Neural crest cell (in vitro differentiated cells): Measurements from ENCODE around the gene HTR4. TPM values are rescaled to one million over a fixed set of nuclear protein-coding genes. Genes with fewer than 3 reads are reported as not detected.
A peak's percentile ranks its signal among the peaks of the same experiment; 100 is the strongest.

Experiments
- DNase-seq: peaks from one replicate; pipeline ENCODE4 v3.0.0; 2021; ENCODE audit warnings: low read depth, mixed read lengths, low spot score
- H3K27ac Mint-ChIP-seq: one replicate; pipeline ENCODE4 v1.8.0; 2021; ENCODE audit warnings: mild to moderate bottlenecking, mixed read lengths; ENCODE audit not compliant: unreplicated experiment
- H3K27me3 Mint-ChIP-seq: 2 replicates; pipeline ENCODE4 v1.8.0; 2021; ENCODE audit warnings: low read depth, mild to moderate bottlenecking, mixed read lengths
- H3K36me3 Mint-ChIP-seq: 2 replicates; pipeline ENCODE4 v1.8.0; 2021; ENCODE audit warnings: low read depth, mild to moderate bottlenecking, mixed read lengths
- H3K4me1 Mint-ChIP-seq: 2 replicates; pipeline ENCODE4 v1.8.0; 2021; ENCODE audit warnings: mixed read lengths
- H3K4me3 Mint-ChIP-seq: one replicate; pipeline ENCODE4 v1.8.0; 2021; ENCODE audit warnings: mild to moderate bottlenecking, mixed read lengths
- H3K9me3 Mint-ChIP-seq: 2 replicates; pipeline ENCODE4 v1.8.0; 2021; ENCODE audit warnings: mixed read lengths
- total RNA-seq: library from RNA; stranded (reverse); gene quantifications from 2 replicates; pipeline ENCODE4 v1.2.1, GENCODE V29; 2021
- TF ChIP-seq, protein P1 (sequence below): fragments of 200-600 bp; sonication (generic); conservative IDR thresholded peaks from 2 replicates; pipeline ENCODE4 v1.5.0; 2021; ENCODE audit warnings: antibody characterized with exemption, mild to moderate bottlenecking

Gene HTR4
- total RNA-seq, 1 donor from 2014 or later = not detected

DNA sequence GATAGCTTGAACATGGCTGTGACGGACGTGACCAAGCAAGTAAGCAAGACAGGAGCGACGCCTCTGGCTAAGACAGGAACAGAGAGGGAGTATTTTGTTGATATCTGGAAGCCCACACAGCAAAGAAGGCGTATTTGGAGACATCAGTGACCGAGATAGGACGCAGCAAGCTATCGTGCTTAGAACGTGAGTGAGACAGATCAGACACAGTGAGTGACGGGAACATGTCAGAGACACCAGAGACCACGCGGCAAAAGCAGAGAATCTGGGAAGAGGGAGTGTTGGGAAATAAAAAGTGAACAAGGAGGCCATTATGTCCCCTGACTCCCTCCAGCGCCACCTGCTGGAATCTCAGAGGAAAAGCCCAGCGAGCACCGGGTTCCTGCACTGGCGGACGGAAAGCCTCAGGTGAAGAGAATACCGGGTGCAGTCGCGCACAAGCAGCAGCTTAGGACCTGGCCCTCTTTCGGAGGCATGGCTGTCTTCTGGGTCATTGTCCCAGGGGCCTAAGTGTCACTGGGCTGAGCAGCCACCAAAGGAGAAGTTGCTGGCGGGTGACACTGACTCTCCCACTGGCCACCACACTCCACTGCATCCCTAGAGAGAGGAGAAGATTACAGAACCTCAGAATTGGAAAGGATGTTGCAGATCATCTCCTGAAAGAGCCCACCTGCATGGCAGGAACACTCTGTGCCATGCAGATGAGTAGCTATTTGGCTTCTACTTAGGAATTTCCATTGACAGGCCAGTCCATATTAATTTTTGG lies 171.4 kb downstream of the HTR4 start:
- peaks cover 14% of the 10 kb centered on the region for H3K4me1 Mint-ChIP-seq
- TF ChIP-seq, protein P1, sequence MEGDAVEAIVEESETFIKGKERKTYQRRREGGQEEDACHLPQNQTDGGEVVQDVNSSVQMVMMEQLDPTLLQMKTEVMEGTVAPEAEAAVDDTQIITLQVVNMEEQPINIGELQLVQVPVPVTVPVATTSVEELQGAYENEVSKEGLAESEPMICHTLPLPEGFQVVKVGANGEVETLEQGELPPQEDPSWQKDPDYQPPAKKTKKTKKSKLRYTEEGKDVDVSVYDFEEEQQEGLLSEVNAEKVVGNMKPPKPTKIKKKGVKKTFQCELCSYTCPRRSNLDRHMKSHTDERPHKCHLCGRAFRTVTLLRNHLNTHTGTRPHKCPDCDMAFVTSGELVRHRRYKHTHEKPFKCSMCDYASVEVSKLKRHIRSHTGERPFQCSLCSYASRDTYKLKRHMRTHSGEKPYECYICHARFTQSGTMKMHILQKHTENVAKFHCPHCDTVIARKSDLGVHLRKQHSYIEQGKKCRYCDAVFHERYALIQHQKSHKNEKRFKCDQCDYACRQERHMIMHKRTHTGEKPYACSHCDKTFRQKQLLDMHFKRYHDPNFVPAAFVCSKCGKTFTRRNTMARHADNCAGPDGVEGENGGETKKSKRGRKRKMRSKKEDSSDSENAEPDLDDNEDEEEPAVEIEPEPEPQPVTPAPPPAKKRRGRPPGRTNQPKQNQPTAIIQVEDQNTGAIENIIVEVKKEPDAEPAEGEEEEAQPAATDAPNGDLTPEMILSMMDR = peak; percentile 66
- H3K36me3 Mint-ChIP-seq = no peaks in the 10 kb centered on the region
- H3K27me3 Mint-ChIP-seq = peaks cover 47% of the 10 kb centered on the region
- no peaks in the 10 kb centered on the region for H3K9me3 Mint-ChIP-seq
- no peak overlapping the region for H3K4me3 Mint-ChIP-seq
- peak; percentile 51 for DNase-seq
- H3K27ac Mint-ChIP-seq = no peak overlapping the region

DNA sequence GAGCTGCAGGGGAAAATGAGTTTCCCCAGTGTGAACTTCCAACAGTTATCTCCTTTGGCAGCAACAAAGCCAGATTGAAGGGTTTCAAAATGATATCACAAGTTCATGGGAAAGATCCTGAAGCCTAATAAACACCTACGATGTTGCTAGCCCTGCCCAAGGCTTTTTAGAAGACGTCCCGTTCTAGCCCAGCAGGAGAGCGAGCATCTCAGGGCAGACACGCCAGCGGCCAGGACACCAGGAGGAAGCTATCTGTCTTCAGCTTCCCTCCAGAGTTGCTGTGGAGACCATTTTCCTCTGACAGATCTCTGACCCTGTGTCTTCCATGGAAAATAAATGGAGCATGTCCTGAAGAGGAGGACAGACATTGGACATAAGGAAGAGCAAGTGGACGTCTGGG lies 172.1 kb downstream of the HTR4 start:
- no peak for DNase-seq
- Mint-ChIP-seq H3K36me3 (no peaks in the 10 kb centered on the region), H3K9me3 (no peaks in the 10 kb centered on the region), H3K4me1 (peaks cover 14% of the 10 kb centered on the region), H3K27ac (no peak overlapping the region), H3K27me3 (peaks cover 44% of the 10 kb centered on the region), H3K4me3 (no peak overlapping the region)
- TF ChIP-seq, protein P1 = no peak

DNA sequence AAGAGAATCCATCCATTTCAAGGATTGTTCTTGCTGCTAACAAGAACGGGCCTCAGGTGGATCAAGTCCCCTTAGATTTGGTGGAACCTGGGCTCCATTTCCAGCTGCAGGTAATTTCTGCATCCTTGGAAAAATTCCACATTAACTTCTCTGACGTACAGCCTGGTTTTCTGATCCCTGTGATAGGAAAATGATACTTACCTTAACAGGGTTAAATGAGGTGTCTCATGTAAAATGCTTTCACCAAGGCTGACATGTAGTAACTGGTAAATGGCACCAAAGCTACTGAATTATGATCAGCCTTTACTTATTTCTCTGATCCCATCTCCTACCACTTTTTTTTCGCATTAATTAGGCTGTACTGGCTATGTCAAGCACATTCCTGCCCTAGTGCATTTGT lies 176.9 kb downstream of the HTR4 start:
- Mint-ChIP-seq H3K36me3 (no peaks in the 10 kb centered on the region), H3K4me1 (peaks cover 14% of the 10 kb centered on the region), H3K27me3 (peaks cover 26% of the 10 kb centered on the region), H3K27ac (no peak overlapping the region), H3K9me3 (no peaks in the 10 kb centered on the region), H3K4me3 (no peak overlapping the region)
- no peak for DNase-seq
- TF ChIP-seq, protein P1 = no peak

DNA sequence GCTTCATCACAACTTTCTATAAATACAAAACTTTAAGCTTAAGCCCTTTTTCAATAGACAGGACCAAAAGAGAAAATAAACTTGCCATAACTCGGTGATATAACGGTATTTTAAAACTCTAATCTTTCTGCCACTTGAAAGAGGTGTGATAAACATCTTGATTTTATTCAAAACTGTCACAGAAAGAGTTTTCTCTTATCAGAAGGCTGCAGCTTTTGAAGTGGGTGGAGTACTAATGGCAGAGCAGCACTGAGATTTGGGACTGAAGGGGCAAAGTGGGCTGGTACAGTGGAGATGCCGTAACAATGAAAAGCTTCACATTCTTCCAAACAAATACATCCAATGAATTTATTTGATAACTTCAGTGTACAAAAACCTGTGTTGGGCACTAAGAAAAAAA lies 178.0 kb downstream of the HTR4 start:
- no peaks in the 10 kb centered on the region for H3K36me3 Mint-ChIP-seq
- H3K27ac Mint-ChIP-seq = no peak overlapping the region
- peaks cover 2% of the 10 kb centered on the region for H3K4me1 Mint-ChIP-seq
- no peak overlapping the region for H3K4me3 Mint-ChIP-seq
- no peak for DNase-seq
- peaks cover 20% of the 10 kb centered on the region for H3K27me3 Mint-ChIP-seq
- TF ChIP-seq, protein P1 = no peak
- H3K9me3 Mint-ChIP-seq = no peaks in the 10 kb centered on the region

DNA sequence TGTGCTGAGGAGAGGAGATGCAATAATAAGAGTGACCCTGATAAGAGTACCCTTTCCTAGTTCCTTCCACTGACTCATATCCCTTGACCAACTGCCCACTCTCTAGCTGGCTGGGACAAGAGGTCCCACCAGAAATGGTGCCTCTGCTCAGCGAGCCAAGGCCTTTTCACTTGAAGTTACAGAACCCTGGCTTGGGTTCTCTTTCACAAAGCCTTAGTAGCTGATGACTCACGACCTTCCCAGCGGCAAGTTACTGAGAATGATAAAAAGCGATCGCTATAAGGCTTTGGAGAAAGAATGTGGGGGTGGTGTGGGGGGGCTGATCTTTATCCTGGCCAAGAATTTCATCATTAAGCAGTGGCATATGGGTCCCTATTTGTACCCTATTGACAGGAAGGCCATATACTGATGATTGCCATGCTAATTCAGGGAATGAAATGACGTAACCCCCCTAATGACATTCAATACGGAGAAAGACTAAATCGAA lies 180.3 kb downstream of the HTR4 start:
- no peaks in the 10 kb centered on the region for H3K36me3 Mint-ChIP-seq
- peaks cover 20% of the 10 kb centered on the region for H3K27me3 Mint-ChIP-seq
- no peak overlapping the region for H3K4me3 Mint-ChIP-seq
- no peaks in the 10 kb centered on the region for H3K9me3 Mint-ChIP-seq
- TF ChIP-seq, protein P1 = no peak
- DNase-seq = no peak
- H3K27ac Mint-ChIP-seq = no peak overlapping the region
- H3K4me1 Mint-ChIP-seq = no peaks in the 10 kb centered on the region
